Measurements from ENCODE around the gene NR3C1.

Gene NR3C1

GRCh38 chr5:143308731-143309130 is 94.8 kb downstream of the NR3C1 start:
- no peak for DNase-seq (ENCODE audit: low spot score)

GRCh38 chr5:143306040-143306439 is 97.4 kb downstream of the NR3C1 start:
- DNase-seq (ENCODE audit: low spot score): no peak

- DNase-seq (ENCODE audit: low spot score): no peak
Observed at GRCh38 chr5:143304836-143305475, 98.5 kb downstream of the NR3C1 start.

GRCh38 chr5:143302341-143303045 is 101.0 kb downstream of the NR3C1 start:
- DNase-seq (ENCODE audit: low spot score): no peak

- no peak for DNase-seq (ENCODE audit: low spot score)
Observed at GRCh38 chr5:143297756-143298155, 105.7 kb downstream of the NR3C1 start.

- DNase-seq (ENCODE audit: low spot score): no peak
Observed at GRCh38 chr5:143290125-143290524, 113.4 kb downstream of the NR3C1 start.

- DNase-seq (ENCODE audit: low spot score): no peak
Observed at GRCh38 chr5:143284521-143284920, 119.0 kb downstream of the NR3C1 start.

- DNase-seq (ENCODE audit: low spot score): no peak
Observed at GRCh38 chr5:143284002-143284401, 119.5 kb downstream of the NR3C1 start.

GRCh38 chr5:143281226-143281625 is 122.3 kb downstream of the NR3C1 start:
- DNase-seq (ENCODE audit: low spot score): no peak

- DNase-seq (ENCODE audit: low spot score): no peak
Observed at GRCh38 chr5:143279698-143280097, 123.8 kb downstream of the NR3C1 start.

GRCh38 chr5:143277536-143277935 is 126.0 kb downstream of the NR3C1 start:
- no peak for DNase-seq (ENCODE audit: low spot score)

GRCh38 chr5:143275512-143276363 is 127.7 kb downstream of the NR3C1 start:
- DNase-seq (ENCODE audit: low spot score): no peak

- DNase-seq (ENCODE audit: low spot score): no peak
Observed at GRCh38 chr5:143274952-143275351, 128.5 kb downstream of the NR3C1 start.

GRCh38 chr5:143271431-143271830 is 132.1 kb downstream of the NR3C1 start:
- no peak for DNase-seq (ENCODE audit: low spot score)

- DNase-seq (ENCODE audit: low spot score): no peak
Observed at GRCh38 chr5:143268388-143268787, 135.1 kb downstream of the NR3C1 start.

GRCh38 chr5:143267186-143267585 is 136.3 kb downstream of the NR3C1 start:
- no peak for DNase-seq (ENCODE audit: low spot score)

GRCh38 chr5:143265995-143266394 is 137.5 kb downstream of the NR3C1 start:
- no peak for DNase-seq (ENCODE audit: low spot score)

GRCh38 chr5:143263272-143263810 is 140.1 kb downstream of the NR3C1 start:
- DNase-seq (ENCODE audit: low spot score): no peak

- peak; percentile 4 for DNase-seq (ENCODE audit: low spot score)
Observed at GRCh38 chr5:143262393-143263174, 140.9 kb downstream of the NR3C1 start.

- peak; percentile 22 for DNase-seq (ENCODE audit: low spot score)
Observed at GRCh38 chr5:143261748-143262392, 141.6 kb downstream of the NR3C1 start.

- DNase-seq (ENCODE audit: low spot score): no peak
Observed at GRCh38 chr5:143259254-143259605, 144.3 kb downstream of the NR3C1 start.

All from activated CD4-positive, alpha-beta T cell treated with anti-CD3 and anti-CD28 coated beads, Interleukin-2, Interleukin-4, amounts not matched to agents 100 ng/mL and 50 ng/mL, durations not matched to agents 16 hours and 8 hours (primary cell).